GM19025 (cell line): ENCODE results near the gene ATRAID.
"Not testable (repeated sequence)": the region's sequence is repeated elsewhere in the genome, so short reads cannot be mapped to it uniquely, and the experiment has no call there.

Experiments
- ATAC-seq: cut with Tn5 transposase; IDR thresholded peaks from one replicate; pipeline ENCODE4 v1.9.1; 2021; ENCODE audit warnings: mild to moderate bottlenecking, low read depth, moderate library complexity; ENCODE audit not compliant: unreplicated experiment

The ATRAID gene

GRCh38 chr2:27191070-27191829, 20.6 kb upstream of the ATRAID start:
- ATAC-seq: no peak

- ATAC-seq: no peak
Measured at GRCh38 chr2:27194538-27195354, 17.1 kb upstream of the ATRAID start.

- not testable (repeated sequence) for ATAC-seq
Measured at GRCh38 chr2:27195799-27196198, 16.0 kb upstream of the ATRAID start.

DNA sequence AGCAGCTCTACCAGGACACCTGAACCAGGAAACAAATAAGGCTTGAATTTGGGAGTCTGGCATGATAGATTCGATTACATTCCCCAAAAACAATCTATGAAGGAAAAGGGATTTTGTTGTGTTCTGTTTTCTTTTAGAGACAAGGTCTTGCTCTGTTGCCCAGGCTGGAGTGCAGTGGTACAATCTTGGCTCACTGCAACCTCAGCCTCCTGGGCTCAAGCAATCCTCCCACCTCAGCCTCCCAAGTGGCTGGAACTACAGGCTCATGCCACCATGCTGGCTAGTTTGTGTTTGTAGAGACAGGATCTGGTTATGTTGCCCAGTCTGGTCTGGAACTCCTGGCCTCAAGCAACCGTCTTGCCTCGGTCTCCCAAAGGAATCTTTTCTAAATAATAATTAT, 13.8 kb upstream of the ATRAID start:
- not testable (repeated sequence) for ATAC-seq

DNA sequence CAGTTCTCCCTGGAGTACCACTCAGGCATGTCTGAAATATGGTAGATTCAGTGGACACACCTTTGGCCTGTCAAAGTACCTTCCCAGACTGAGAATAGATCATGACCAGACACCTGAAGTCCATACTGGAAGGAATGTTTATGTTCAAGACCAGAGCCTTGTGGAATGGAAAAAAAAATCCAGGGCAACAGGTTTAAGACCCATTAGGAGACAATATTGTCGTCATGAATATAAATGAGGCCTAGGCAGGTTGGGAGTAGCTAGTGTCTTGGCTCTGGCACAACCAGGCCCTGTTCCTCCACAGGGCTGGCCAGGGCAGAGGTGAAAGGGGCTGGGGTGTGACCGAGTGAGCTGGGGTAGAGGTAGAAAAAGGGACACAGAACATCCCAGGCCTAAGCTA, 13.2 kb upstream of the ATRAID start:
- no peak for ATAC-seq

GRCh38 chr2:27199241-27199640, 12.6 kb upstream of the ATRAID start:
- no peak for ATAC-seq

- ATAC-seq: no peak
Measured at GRCh38 chr2:27201675-27202074, 10.2 kb upstream of the ATRAID start.

- no peak for ATAC-seq
Measured at GRCh38 chr2:27202854-27203253, 9.0 kb upstream of the ATRAID start.

- ATAC-seq: no peak
Measured at GRCh38 chr2:27203741-27204140, 8.1 kb upstream of the ATRAID start.

GRCh38 chr2:27204566-27204965, 7.3 kb upstream of the ATRAID start:
- ATAC-seq: no peak

DNA sequence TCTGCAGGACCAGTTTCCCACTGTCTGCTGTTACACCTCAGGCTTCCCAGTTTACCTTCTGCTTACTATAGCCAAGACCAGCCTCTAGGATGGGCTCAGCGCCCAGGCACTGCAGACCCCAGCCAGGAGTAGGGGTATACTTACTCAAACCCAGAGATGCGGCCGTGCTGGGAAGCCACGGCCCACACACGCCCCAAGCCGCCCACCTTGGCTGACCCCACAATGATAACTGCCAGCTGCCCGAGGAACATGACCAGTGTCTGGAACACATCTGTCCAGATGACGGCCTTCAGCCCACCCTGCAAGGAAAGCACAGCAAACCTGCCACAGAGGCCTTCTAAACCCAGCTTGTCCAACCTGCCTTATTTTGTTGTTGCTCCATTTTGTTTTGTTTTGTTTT, 6.6 kb upstream of the ATRAID start:
- ATAC-seq: no peak

DNA sequence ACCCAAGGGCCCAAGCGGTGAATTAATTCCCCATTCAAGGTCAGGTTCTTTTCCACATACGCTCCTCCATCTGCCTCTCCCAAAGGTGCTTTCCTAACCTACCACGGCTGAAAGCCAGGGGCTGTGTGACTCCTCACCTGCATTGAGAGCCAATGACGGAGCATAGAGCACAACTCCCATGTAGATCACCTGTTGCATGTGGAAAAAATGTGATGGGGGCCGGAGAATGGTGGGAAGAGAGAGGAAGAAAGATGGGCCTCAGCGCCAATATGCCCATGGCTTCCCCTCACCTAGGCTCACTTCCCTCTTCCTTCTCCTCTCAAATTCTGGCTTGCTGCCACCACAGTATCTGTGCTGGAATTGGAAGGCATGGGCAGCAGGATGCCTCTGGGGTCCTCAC, 5.5 kb upstream of the ATRAID start:
- ATAC-seq: no peak

GRCh38 chr2:27208486-27209050, 3.3 kb upstream of the ATRAID start:
- ATAC-seq: no peak

- ATAC-seq: no peak
Measured at GRCh38 chr2:27209621-27210401, 2.0 kb upstream of the ATRAID start.

DNA sequence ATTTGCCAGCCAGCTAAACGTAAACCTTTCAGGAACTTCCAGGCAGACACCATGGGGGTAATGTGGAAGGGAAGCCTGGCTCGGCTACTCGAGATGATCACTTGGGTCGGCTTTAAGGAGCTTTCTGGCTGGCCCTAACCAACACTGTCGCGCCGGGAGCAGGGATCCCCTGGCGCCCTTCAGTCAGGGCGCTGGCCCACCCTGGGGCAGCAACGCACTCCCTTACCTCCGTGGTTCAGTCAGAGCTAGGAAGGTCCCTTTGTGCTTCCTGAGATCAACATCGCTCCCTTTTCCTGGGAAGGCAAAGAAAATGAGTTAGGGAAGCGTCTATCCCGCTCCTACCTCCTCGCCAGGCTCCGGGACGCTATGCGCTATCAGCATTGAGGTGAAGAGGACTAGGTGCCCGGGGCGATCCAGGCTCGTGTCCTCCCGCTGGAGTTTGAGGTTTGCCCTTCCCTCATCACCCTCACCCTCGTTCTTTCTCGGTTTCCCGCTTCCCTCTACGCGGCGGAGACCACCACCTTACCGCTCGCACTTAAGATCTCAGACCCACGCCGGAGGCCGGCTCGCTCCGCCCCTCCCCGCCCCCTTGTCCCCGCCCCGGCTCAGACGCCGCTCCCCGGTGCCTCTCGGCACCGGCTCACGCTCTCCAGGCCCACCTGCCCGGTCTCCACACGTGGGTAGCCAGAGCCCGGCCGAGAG, 449 bp upstream of the ATRAID start:
- ATAC-seq: no peak

DNA sequence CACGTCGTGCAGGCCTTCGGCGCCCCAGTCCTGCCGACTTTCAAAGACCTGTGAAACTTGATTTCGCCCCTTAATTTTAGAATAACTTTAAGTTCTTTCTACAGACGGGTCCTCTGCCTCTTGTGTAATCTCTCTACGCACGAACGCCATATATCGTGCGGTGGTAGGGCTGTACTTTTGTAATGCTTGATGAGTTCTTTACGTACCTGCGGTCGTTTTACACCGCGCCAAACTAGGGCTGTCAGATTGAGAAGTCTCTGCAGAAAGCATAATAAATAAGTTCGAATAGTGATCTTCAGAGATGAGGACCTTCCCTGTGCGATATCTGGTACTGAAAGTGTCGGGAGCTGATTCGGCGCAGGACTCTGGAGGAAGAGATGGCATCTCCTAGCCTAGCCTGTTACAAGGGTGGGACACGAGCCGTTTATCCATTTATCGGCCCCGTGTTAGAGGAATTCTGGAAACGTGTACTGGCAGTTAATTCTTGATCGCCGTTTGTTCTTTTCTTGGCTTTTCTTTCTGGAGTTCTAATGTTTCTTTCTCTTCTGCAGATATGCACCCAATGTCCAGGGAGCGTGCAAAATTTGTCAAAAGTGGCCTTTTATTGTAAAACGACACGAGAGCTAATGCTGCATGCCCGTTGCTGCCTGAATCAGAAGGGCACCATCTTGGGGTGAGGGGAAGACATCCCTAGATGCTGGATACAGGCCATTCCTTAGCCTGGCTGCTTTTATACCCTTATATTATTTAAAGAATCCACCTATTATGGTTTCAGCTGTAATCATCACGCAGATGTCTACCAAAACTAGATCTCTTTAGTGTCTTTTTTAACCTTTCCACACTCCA, 1.0 kb downstream of the ATRAID start:
- no peak for ATAC-seq

DNA sequence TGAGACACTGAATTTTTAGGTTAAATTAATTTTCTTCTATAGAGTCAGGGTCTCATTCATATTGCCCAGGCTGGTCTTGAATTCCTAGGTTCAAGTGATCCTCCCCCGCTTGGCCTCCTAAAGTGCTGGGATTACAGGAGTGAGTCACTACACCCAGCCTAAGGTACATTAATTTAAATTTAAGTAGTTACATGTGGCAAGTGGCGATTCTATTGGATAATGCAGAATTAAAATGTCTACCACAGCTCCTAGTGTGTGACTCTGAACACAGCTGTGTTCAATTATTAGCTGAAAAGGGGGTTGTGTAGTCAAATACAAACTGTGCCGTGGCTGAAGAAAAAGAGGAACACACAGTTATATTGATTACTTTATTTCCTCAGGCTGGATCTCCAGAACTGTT, 3.1 kb downstream of the ATRAID start:
- no peak for ATAC-seq

DNA sequence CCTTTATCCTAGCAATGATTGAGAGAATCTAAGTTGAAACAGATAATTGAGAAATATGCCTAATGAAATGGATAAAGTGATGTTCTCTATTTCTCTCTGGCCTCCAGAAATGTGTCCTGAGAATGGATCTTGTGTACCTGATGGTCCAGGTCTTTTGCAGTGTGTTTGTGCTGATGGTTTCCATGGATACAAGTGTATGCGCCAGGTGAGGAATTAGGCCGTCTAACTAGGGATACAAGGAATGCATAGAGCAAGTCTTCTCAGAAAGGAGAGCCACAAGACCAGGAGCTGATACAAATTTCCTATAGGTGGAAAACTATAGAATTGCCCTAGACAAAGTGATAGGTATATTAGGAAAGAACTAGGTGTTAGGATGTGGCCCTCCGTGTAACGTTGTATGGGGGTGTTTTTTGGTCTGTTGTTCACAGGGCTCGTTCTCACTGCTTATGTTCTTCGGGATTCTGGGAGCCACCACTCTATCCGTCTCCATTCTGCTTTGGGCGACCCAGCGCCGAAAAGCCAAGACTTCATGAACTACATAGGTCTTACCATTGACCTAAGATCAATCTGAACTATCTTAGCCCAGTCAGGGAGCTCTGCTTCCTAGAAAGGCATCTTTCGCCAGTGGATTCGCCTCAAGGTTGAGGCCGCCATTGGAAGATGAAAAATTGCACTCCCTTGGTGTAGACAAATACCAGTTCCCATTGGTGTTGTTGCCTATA, 4.7 kb downstream of the ATRAID start:
- ATAC-seq: no peak
